CD4-positive, CD25-positive, alpha-beta regulatory T cell (primary cell): ENCODE results near the gene ZNF774. TPM values are rescaled to one million over a fixed set of nuclear protein-coding genes. Genes with fewer than 3 reads are reported as not detected.
A peak's percentile ranks its signal among the peaks of the same experiment; 100 is the strongest.
"Not testable (repeated sequence)": the region's sequence is repeated elsewhere in the genome, so short reads cannot be mapped to it uniquely, and the experiment has no call there.

Experiments used
- ATAC-seq, 2 donors: fragments of 150-1000 bp; cut with Tn5 transposase; one replicate each; pipeline ENCODE4 v1.10.0; 2021; ENCODE audit warnings: low read depth in 2 of 2, moderate number of reproducible peaks in 2 of 2, moderate library complexity in 1 of 2
- DNase-seq, 3 donors: peaks; one replicate each; pipeline versions ENCODE4 v3.0.0 to v3.0.0-alpha.2; 2012 to 2022; ENCODE audit warnings: mixed read lengths in 1 of 3
- H3K27ac ChIP-seq: one replicate; pipeline ENCODE4 v1.7.0; 2013; ENCODE audit warnings: mild to moderate bottlenecking, low read length; ENCODE audit not compliant: insufficient read depth, poor library complexity, severe bottlenecking
- H3K27me3 ChIP-seq: one replicate; pipeline ENCODE4 v1.7.0; 2013; ENCODE audit warnings: low read length; ENCODE audit not compliant: control insufficient read depth, insufficient read depth
- H3K36me3 ChIP-seq: one replicate; pipeline ENCODE4 v1.7.0; 2013; ENCODE audit warnings: mild to moderate bottlenecking, low read length, moderate library complexity; ENCODE audit not compliant: control insufficient read depth, insufficient read depth
- H3K4me1 ChIP-seq: 2 replicates; pipeline ENCODE4 v1.7.0; 2013; ENCODE audit warnings: mild to moderate bottlenecking, low read length; ENCODE audit not compliant: insufficient read depth, control insufficient read depth, poor library complexity, severe bottlenecking
- H3K4me3 ChIP-seq: one replicate; pipeline ENCODE4 v1.7.0; 2013; ENCODE audit warnings: low read depth, mild to moderate bottlenecking, low read length, moderate library complexity
- H3K9me3 ChIP-seq, 2 experiments: 1 replicate in 1 of 2; 2 replicates in 1 of 2; pipeline ENCODE4 v1.7.0; 2013; ENCODE audit warnings: low read length in 2 of 2, mild to moderate bottlenecking in 1 of 2, moderate library complexity in 1 of 2; ENCODE audit not compliant: control insufficient read depth in 2 of 2
- H3K27ac Mint-ChIP-seq, 3 donors: one replicate each; pipeline ENCODE4 v1.8.0; 2020 to 2022; ENCODE audit warnings: mild to moderate bottlenecking in 3 of 3, mixed read lengths in 3 of 3, moderate library complexity in 2 of 3
- H3K27me3 Mint-ChIP-seq: one replicate; pipeline ENCODE4 v1.8.0; 2022; ENCODE audit warnings: mild to moderate bottlenecking, mixed read lengths
- H3K36me3 Mint-ChIP-seq: one replicate; pipeline ENCODE4 v1.8.0; 2020; ENCODE audit warnings: mixed read lengths
- H3K4me1 Mint-ChIP-seq, 4 donors: one replicate each; pipeline ENCODE4 v1.8.0; 2020 to 2022; ENCODE audit warnings: mixed read lengths in 4 of 4, mild to moderate bottlenecking in 1 of 4
- H3K4me3 Mint-ChIP-seq, 4 donors: one replicate each; pipeline ENCODE4 v1.8.0; 2020 to 2022; ENCODE audit warnings: mild to moderate bottlenecking in 4 of 4, mixed read lengths in 4 of 4, moderate library complexity in 3 of 4
- H3K9me3 Mint-ChIP-seq, 7 donors: one replicate each; pipeline ENCODE4 v1.8.0; 2020 to 2022; ENCODE audit warnings: mixed read lengths in 7 of 7, mild to moderate bottlenecking in 3 of 7, moderate library complexity in 2 of 7
- polyA plus RNA-seq, 4 donors: library from polyadenylated mRNA; unstranded; fragments of 300-500 nt; fragmentation: Illumina TruSeq; gene quantifications; one replicate each; pipeline ENCODE4 v1.2.3, GENCODE V29; 2021
- total RNA-seq: library from RNA; stranded (reverse); gene quantifications from one replicate; pipeline ENCODE4 v1.2.3, GENCODE V29; 2022

The ZNF774 gene
- total and polyA plus RNA-seq, 5 donors from 2014 or later: not detected

DNA sequence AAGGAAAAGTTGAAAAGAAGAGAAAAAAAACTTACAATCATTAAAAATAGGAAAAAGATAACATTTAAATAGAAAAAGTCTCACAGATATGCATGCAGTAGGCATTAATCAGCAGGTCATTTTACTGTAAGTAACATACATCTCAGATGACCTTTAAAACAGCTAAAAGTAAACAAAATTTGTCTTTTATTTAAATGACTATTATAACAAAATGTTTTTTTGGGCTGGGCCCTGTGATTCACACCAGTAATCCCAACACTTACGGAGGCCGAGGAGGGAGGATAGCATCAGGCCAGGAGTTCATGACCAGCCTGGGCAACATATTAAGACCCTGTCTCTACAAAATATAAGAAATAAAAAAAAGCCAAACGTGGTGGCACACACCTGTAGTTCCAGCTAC, 50.7 kb downstream of the ZNF774 start:
- peaks cover 65% of the 10 kb centered on the region for H3K4me1 ChIP-seq

GRCh38 chr15:90405055-90405607, 53.0 kb downstream of the ZNF774 start:
- peaks cover 12% of the 10 kb centered on the region for H3K36me3 Mint-ChIP-seq
- Histone ChIP-seq H3K9me3 (no peaks in the 10 kb centered on the region), H3K27ac (no peak overlapping the region), H3K4me1 (peaks cover 49% of the 10 kb centered on the region), H3K27me3 (no peaks in the 10 kb centered on the region), H3K36me3 (peaks cover 2% of the 10 kb centered on the region), H3K4me3 (no peak overlapping the region)
- peaks cover 0 to 4% (median 0%) of the 10 kb centered on the region in 7 donors for H3K9me3 Mint-ChIP-seq
- no peak for ATAC-seq
- DNase-seq: no peak
- peak overlapping the region in 2 of 3 donors; percentile 45 to 62 for H3K27ac Mint-ChIP-seq
- H3K4me3 Mint-ChIP-seq: peak overlapping the region in 2 of 4 donors; percentile 11 to 33
- peaks cover 46 to 90% (median 81%) of the 10 kb centered on the region in 4 donors for H3K4me1 Mint-ChIP-seq
- no peaks in the 10 kb centered on the region for H3K27me3 Mint-ChIP-seq

More for the DNA sequence above, 50.7 kb downstream of the ZNF774 start:
- Mint-ChIP-seq H3K4me3 (peak overlapping the region in 3 of 4 donors; percentile 36 to 90 (median 82)), H3K27ac (peak overlapping the region; percentile 81 to 100 (median 98)), H3K36me3 (no peaks in the 10 kb centered on the region), H3K27me3 (no peaks in the 10 kb centered on the region), H3K9me3 (no peaks in the 10 kb centered on the region), H3K4me1 (peaks cover 41 to 88% (median 75%) of the 10 kb centered on the region in 4 donors)
- Histone ChIP-seq H3K9me3 (no peaks in the 10 kb centered on the region), H3K4me3 (peak overlapping the region; percentile 72), H3K27ac (peak overlapping the region; percentile 98), H3K27me3 (no peaks in the 10 kb centered on the region), H3K36me3 (no peaks in the 10 kb centered on the region)
- ATAC-seq (no peak), DNase-seq (no peak)

DNA sequence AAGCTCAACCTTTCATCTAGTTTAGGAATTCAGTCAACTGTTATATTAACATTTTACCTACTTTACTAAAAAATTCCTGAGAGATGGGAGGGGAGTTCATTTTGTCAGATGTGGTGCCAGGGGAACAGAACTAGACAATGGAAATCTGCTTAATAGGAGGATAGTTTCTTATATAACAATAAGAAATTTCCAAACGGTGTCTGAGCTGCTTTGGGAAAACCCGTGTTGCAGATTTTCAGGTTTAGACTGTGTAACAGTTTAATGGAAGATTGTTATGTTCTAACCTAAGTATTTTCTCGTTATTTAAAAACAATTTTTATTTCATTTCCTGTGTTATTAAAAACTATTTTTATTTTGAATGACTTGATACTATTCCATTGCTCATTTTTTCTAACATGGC, 55.3 kb downstream of the ZNF774 start:
- no peaks in the 10 kb centered on the region for H3K9me3 ChIP-seq
- H3K4me1 ChIP-seq: peaks cover 43% of the 10 kb centered on the region
- H3K4me3 ChIP-seq: peak overlapping the region; percentile 62
- H3K36me3 ChIP-seq: peaks cover 2% of the 10 kb centered on the region
- peaks cover 15% of the 10 kb centered on the region for H3K36me3 Mint-ChIP-seq
- peak overlapping the region; percentile 64 for H3K27ac ChIP-seq
- peaks cover 37 to 86% (median 75%) of the 10 kb centered on the region in 4 donors for H3K4me1 Mint-ChIP-seq
- H3K4me3 Mint-ChIP-seq: peak overlapping the region in 1 of 4 donors; percentile 68
- peak overlapping the region in 2 of 3 donors; percentile 18 to 45 for H3K27ac Mint-ChIP-seq
- H3K27me3 ChIP-seq: no peaks in the 10 kb centered on the region
- peaks cover 0 to 4% (median 0%) of the 10 kb centered on the region in 7 donors for H3K9me3 Mint-ChIP-seq
- ATAC-seq: no peak
- H3K27me3 Mint-ChIP-seq: no peaks in the 10 kb centered on the region
- no peak for DNase-seq

DNA sequence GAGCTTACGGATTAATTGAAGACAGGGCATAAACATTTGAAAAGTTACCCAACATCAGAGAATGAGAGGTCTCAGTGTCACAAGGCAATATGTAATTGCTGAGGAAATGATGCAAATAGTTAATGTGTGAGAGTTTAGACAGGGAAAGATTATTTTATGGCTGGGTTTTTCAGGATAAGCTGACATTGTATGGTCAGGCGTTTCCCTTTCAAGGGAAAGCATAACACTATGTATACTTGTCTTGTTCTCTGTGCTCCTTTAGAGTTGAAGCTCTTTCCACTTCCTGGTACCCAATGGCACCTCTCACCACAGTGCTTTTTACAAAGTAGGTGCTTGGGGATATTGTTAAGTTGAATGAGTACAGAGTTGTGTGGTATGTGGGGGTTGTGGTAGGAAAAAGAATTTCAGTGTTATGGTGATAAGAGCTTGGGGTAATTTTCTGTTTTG, 55.8 kb downstream of the ZNF774 start:
- Mint-ChIP-seq H3K4me3 (peak overlapping the region; percentile 10 to 68 (median 52)), H3K36me3 (peaks cover 15% of the 10 kb centered on the region), H3K27me3 (no peaks in the 10 kb centered on the region), H3K9me3 (peaks cover 0 to 4% (median 0%) of the 10 kb centered on the region in 7 donors), H3K4me1 (peaks cover 38 to 87% (median 77%) of the 10 kb centered on the region in 4 donors), H3K27ac (peak overlapping the region; percentile 40 to 68 (median 45))
- peak; percentile 64 to 68 for ATAC-seq
- H3K9me3 ChIP-seq: no peaks in the 10 kb centered on the region
- peaks cover 2% of the 10 kb centered on the region for H3K36me3 ChIP-seq
- H3K27ac ChIP-seq: peak overlapping the region; percentile 64
- H3K4me1 ChIP-seq: peaks cover 43% of the 10 kb centered on the region
- DNase-seq: peak in 2 of 3 donors; percentile 43 to 48
- peak overlapping the region; percentile 62 for H3K4me3 ChIP-seq
- no peaks in the 10 kb centered on the region for H3K27me3 ChIP-seq

- Histone ChIP-seq H3K27ac (peak overlapping the region; percentile 64), H3K4me1 (peaks cover 49% of the 10 kb centered on the region), H3K27me3 (no peaks in the 10 kb centered on the region), H3K36me3 (peaks cover 2% of the 10 kb centered on the region), H3K4me3 (peak overlapping the region; percentile 62), H3K9me3 (no peaks in the 10 kb centered on the region)
- DNase-seq: no peak
- Mint-ChIP-seq H3K4me3 (peak overlapping the region in 1 of 4 donors; percentile 47), H3K27ac (peak overlapping the region in 1 of 3 donors; percentile 45), H3K36me3 (peaks cover 15% of the 10 kb centered on the region), H3K27me3 (no peaks in the 10 kb centered on the region), H3K4me1 (peaks cover 43 to 91% (median 80%) of the 10 kb centered on the region in 4 donors), H3K9me3 (peaks cover 0 to 4% (median 0%) of the 10 kb centered on the region in 7 donors)
- ATAC-seq: no peak
Observed at GRCh38 chr15:90408657-90409056, 56.6 kb downstream of the ZNF774 start.

DNA sequence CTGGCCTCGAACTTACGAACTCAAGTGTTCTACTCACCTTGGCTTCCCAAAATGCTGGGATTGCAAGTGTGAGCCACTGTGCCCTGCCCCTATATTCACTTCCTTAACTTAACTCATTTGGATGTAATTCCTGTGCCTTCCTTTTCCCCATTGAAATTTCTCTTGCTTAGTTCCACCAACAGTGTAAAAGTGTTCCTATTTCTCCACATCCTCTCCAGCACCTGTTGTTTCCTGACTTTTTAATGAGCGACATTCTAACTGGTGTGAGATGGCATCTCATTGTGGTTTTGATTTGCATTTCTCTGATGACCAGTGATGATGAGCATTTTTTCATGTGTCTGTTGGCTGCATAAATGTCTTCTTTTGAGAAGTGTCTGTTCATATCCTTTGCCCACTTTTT, 57.5 kb downstream of the ZNF774 start:
- peaks cover 59% of the 10 kb centered on the region for H3K4me1 ChIP-seq

GRCh38 chr15:90410316-90410715, 58.2 kb downstream of the ZNF774 start:
- H3K9me3 Mint-ChIP-seq, H3K27ac ChIP-seq, ATAC-seq, H3K27me3 ChIP-seq, H3K4me3 Mint-ChIP-seq, H3K4me3 ChIP-seq, H3K27me3 Mint-ChIP-seq, H3K36me3 ChIP-seq, H3K27ac Mint-ChIP-seq, DNase-seq, H3K9me3 ChIP-seq: not testable (repeated sequence)
- H3K4me1 ChIP-seq: peaks cover 63% of the 10 kb centered on the region
- H3K36me3 Mint-ChIP-seq: peaks cover 19% of the 10 kb centered on the region
- H3K4me1 Mint-ChIP-seq: peaks cover 48 to 89% (median 78%) of the 10 kb centered on the region in 4 donors

More for the DNA sequence above, 57.5 kb downstream of the ZNF774 start:
- H3K9me3 Mint-ChIP-seq, DNase-seq, H3K27ac ChIP-seq, ATAC-seq, H3K27me3 ChIP-seq, H3K27me3 Mint-ChIP-seq, H3K4me3 ChIP-seq, H3K9me3 ChIP-seq, H3K36me3 ChIP-seq: not testable (repeated sequence)
- H3K4me1 Mint-ChIP-seq: peaks cover 45 to 91% (median 80%) of the 10 kb centered on the region in 4 donors
- peaks cover 18% of the 10 kb centered on the region for H3K36me3 Mint-ChIP-seq
- H3K27ac Mint-ChIP-seq: peak overlapping the region in 1 of 3 donors; percentile 18
- H3K4me3 Mint-ChIP-seq: peak overlapping the region in 2 of 4 donors; percentile 6 to 24
